A673 (cell line): ENCODE data around the gene ZNF444. TPM values are rescaled to one million over a fixed set of nuclear protein-coding genes. Genes with fewer than 3 reads are reported as not detected.
"Not testable (repeated sequence)": the region's sequence is repeated elsewhere in the genome, so short reads cannot be mapped to it uniquely, and the experiment has no call there.

Source experiments
- BruUV-seq: library from RNA; stranded (reverse); fragments of 400-500 nt; replicated peaks from 2 replicates; lab custom pipeline; 2021; lab: Mats Ljungman, UMichigan
- CTCF ChIA-PET: fragments of 300-600 bp; sonication (Branson Sonifier 250); formaldehyde crosslinking; loops from one replicate; lab custom pipeline; 2022; ENCODE audit warnings: antibody characterized with exemption; lab: Charles Lee
- POLR2A ChIA-PET: fragments of 300-600 bp; sonication (Branson Sonifier 250); formaldehyde crosslinking; loops from one replicate; lab custom pipeline; 2022; ENCODE audit warnings: antibody characterized with exemption; ENCODE audit not compliant: low non-redundant PET; lab: Charles Lee
- DNase-seq: peaks from one replicate; pipeline ENCODE4 v3.0.0-alpha.2; 2015; ENCODE audit warnings: low spot score
- H3K27ac ChIP-seq: fragments of 200-600 bp; sonication (generic); 2 replicates; pipeline ENCODE4 v1.5.1; 2016; ENCODE audit warnings: mixed run types, low read depth, mild to moderate bottlenecking, mixed read lengths, antibody characterized with exemption, low read length; ENCODE audit not compliant: poor library complexity, severe bottlenecking
- H3K27me3 ChIP-seq: fragments of 200-600 bp; sonication (generic); replicated peaks from 2 replicates; pipeline ENCODE4 v1.6.1; 2017; ENCODE audit warnings: mixed run types, low read depth, mild to moderate bottlenecking, mixed read lengths, antibody characterized with exemption, low read length; ENCODE audit not compliant: insufficient read depth, poor library complexity
- H3K36me3 ChIP-seq: fragments of 200-600 bp; sonication (generic); 2 replicates; pipeline ENCODE4 v1.6.1; 2016; ENCODE audit warnings: mixed run types, mild to moderate bottlenecking, mixed read lengths, antibody characterized with exemption, low read length; ENCODE audit not compliant: insufficient read depth, poor library complexity, severe bottlenecking
- H3K4me1 ChIP-seq: fragments of 200-600 bp; sonication (generic); 2 replicates; pipeline ENCODE4 v1.6.1; 2017; ENCODE audit warnings: mixed run types, mild to moderate bottlenecking, mixed read lengths, antibody characterized with exemption, low read length; ENCODE audit not compliant: insufficient read depth, poor library complexity, severe bottlenecking
- H3K4me3 ChIP-seq: fragments of 200-600 bp; sonication (generic); 2 replicates; pipeline ENCODE4 v1.5.1; 2016; ENCODE audit warnings: low read depth, mixed run types, mild to moderate bottlenecking, mixed read lengths, low read length; ENCODE audit not compliant: poor library complexity, severe bottlenecking
- H3K9me3 ChIP-seq: fragments of 200-600 bp; sonication (generic); 2 replicates; pipeline ENCODE4 v1.6.1; 2016; ENCODE audit warnings: mixed run types, low read depth, mild to moderate bottlenecking, mixed read lengths, antibody characterized with exemption, low read length; ENCODE audit not compliant: poor library complexity, severe bottlenecking
- CTCF ChIP-seq: fragments of 300-800, 200-600 bp; sonication (generic); conservative IDR thresholded peaks from 2 replicates; pipeline ENCODE4 v1.5.1; 2017; ENCODE audit warnings: low read depth, mild to moderate bottlenecking, antibody characterized with exemption, low read length, moderate library complexity, mixed read lengths
- EZH2 ChIP-seq: fragments of 200-600 bp; sonication (generic); IDR thresholded peaks from 2 replicates; pipeline ENCODE4 v1.6.1; 2017; ENCODE audit warnings: borderline replicate concordance, low read depth, mild to moderate bottlenecking, mixed read lengths, antibody characterized with exemption, low read length; ENCODE audit not compliant: poor library complexity, severe bottlenecking
- intact Hi-C: fragments of 100-400 bp; cut with micrococcal nuclease; formaldehyde crosslinking; loops from one replicate; pipeline ENCODE4 v1.10.0; 2022; ENCODE audit not compliant: unreplicated experiment
- total RNA-seq: library from RNA; stranded (reverse); gene quantifications from 2 replicates; pipeline ENCODE4 v1.2.3, GENCODE V29; 2021

ZNF444 gene
- total RNA-seq, 1 experiment from 2014 or later = 45.3 TPM

GRCh38 chr19:56097306-56097705 is 43.8 kb upstream of the ZNF444 start:
- Histone ChIP-seq H3K4me3 (no peak overlapping the region), H3K27me3 (no peaks in the 10 kb centered on the region), H3K36me3 (peaks cover 6% of the 10 kb centered on the region), H3K27ac (no peak overlapping the region), H3K4me1 (no peaks in the 10 kb centered on the region), H3K9me3 (no peaks in the 10 kb centered on the region)
- CTCF ChIA-PET = no interaction called here
- no peak for TF ChIP-seq EZH2
- no peak for TF ChIP-seq CTCF
- intact Hi-C loops = no loop called here
- DNase-seq = no peak
- BruUV-seq = no TSS peak
- POLR2A ChIA-PET = no interaction called here

GRCh38 chr19:56097776-56098175 is 43.3 kb upstream of the ZNF444 start:
- peaks cover 6% of the 10 kb centered on the region for H3K36me3 ChIP-seq
- intact Hi-C loops = no loop called here

GRCh38 chr19:56098237-56098636 is 42.9 kb upstream of the ZNF444 start:
- DNase-seq, H3K4me1 ChIP-seq, H3K9me3 ChIP-seq, H3K36me3 ChIP-seq, intact Hi-C loops, CTCF ChIA-PET, POLR2A ChIA-PET, H3K27me3 ChIP-seq, H3K4me3 ChIP-seq, H3K27ac ChIP-seq, BruUV-seq: not testable (repeated sequence)

More at GRCh38 chr19:56097776-56098175, 43.3 kb upstream of the ZNF444 start:
- Histone ChIP-seq H3K9me3 (no peaks in the 10 kb centered on the region), H3K27ac (no peak overlapping the region), H3K27me3 (no peaks in the 10 kb centered on the region), H3K4me3 (no peak overlapping the region), H3K4me1 (no peaks in the 10 kb centered on the region)
- BruUV-seq = no TSS peak
- ChIA-PET POLR2A (no interaction called here), CTCF (no interaction called here)
- no peak for DNase-seq
- TF ChIP-seq CTCF (no peak), EZH2 (no peak)
